Peyer's patch (tissue), 4 donors: Measurements from ENCODE around the gene ACOT7.

ENCODE experiments used
- POLR2A ChIP-seq, 2 donors: fragments of 450-650 bp; IDR thresholded peaks; one replicate each; pipeline ENCODE4 v1.5.1; 2017; ENCODE audit warnings: antibody characterized with exemption in 2 of 2, mild to moderate bottlenecking in 2 of 2, moderate library complexity in 2 of 2
- TF ChIP-seq, protein P1 (sequence below), 6 experiments: fragments of 450-650 bp in 4 of 6; fragments of 200-600 bp in 2 of 6; sonication (generic) in 1 of 6; IDR thresholded peaks; one replicate each; pipeline ENCODE4 v1.5.1; 2017 to 2019; ENCODE audit warnings: antibody characterized with exemption in 6 of 6, mild to moderate bottlenecking in 3 of 6, moderate library complexity in 1 of 6

DNA sequence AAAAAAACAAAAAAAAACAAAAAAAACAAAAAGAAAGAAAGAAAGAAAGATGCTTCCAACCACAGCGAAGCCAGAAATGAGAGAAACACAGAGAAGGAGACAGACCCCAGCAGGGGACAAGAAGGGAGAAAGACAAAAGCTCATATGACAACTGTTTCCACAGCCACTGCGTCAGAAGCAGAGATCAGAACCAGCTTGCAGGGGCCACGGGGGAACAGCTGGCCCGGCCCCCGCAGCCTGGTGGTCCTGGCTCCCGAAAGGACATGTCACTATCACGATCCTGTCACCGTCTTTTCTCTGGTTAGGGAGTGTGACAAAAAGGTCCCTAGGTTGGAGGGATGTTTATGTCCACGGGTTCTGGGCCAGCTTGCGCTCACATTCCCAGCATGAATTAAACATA lies 60.7 kb downstream of the ACOT7 start:
- no peak for TF ChIP-seq POLR2A (IDR thresholded peaks at IDR 0.05)
- TF ChIP-seq, protein P1, sequence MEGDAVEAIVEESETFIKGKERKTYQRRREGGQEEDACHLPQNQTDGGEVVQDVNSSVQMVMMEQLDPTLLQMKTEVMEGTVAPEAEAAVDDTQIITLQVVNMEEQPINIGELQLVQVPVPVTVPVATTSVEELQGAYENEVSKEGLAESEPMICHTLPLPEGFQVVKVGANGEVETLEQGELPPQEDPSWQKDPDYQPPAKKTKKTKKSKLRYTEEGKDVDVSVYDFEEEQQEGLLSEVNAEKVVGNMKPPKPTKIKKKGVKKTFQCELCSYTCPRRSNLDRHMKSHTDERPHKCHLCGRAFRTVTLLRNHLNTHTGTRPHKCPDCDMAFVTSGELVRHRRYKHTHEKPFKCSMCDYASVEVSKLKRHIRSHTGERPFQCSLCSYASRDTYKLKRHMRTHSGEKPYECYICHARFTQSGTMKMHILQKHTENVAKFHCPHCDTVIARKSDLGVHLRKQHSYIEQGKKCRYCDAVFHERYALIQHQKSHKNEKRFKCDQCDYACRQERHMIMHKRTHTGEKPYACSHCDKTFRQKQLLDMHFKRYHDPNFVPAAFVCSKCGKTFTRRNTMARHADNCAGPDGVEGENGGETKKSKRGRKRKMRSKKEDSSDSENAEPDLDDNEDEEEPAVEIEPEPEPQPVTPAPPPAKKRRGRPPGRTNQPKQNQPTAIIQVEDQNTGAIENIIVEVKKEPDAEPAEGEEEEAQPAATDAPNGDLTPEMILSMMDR (IDR thresholded peaks at IDR 0.05) = no peak
